ENCODE results near the gene NNT.

The NNT gene

GRCh38 chr5:43750809-43751208, 147.8 kb downstream of the NNT start:
- H3K27me3 ChIP-seq (ENCODE audit: insufficient read depth, insufficient read length): no peaks in the 10 kb centered on the region
- H3K9ac ChIP-seq (ENCODE audit: insufficient read length, low read depth): no peak overlapping the region
- peaks cover 21% of the 10 kb centered on the region; the same call in 1 of the 2 replicates for H3K9me3 ChIP-seq (ENCODE audit: insufficient read depth, low read length)
- no peak overlapping the region for H3K4me3 ChIP-seq (ENCODE audit: insufficient read length, low read depth)
- no peaks in the 10 kb centered on the region for H3K4me1 ChIP-seq (ENCODE audit: insufficient read depth, insufficient read length)
- no peaks in the 10 kb centered on the region for H3K36me3 ChIP-seq (ENCODE audit: insufficient read depth, insufficient read length, low read length)
- no peak for TF ChIP-seq ZNF274 (IDR thresholded peaks at IDR 0.05; ENCODE audit: low read depth, low read length)
- TF ChIP-seq SUZ12 (IDR thresholded peaks at IDR 0.05; ENCODE audit: extremely low read depth, insufficient read depth, insufficient read length): no peak
- no peak for TF ChIP-seq YY1 (IDR thresholded peaks at IDR 0.05; ENCODE audit: insufficient read depth, insufficient read length)
- DNase-seq (ENCODE audit: low read depth, low spot score): no peak

- no peak for DNase-seq (ENCODE audit: low read depth, low spot score)
- H3K27me3 ChIP-seq (ENCODE audit: insufficient read depth, insufficient read length): no peaks in the 10 kb centered on the region
- H3K4me1 ChIP-seq (ENCODE audit: insufficient read depth, insufficient read length): no peaks in the 10 kb centered on the region
- no peak for TF ChIP-seq YY1 (IDR thresholded peaks at IDR 0.05; ENCODE audit: insufficient read depth, insufficient read length)
- TF ChIP-seq ZNF274 (IDR thresholded peaks at IDR 0.05; ENCODE audit: low read depth, low read length): no peak
- TF ChIP-seq SUZ12 (IDR thresholded peaks at IDR 0.05; ENCODE audit: extremely low read depth, insufficient read depth, insufficient read length): no peak
- H3K9me3 ChIP-seq (ENCODE audit: insufficient read depth, low read length): peaks cover 21% of the 10 kb centered on the region; the same call in 1 of the 2 replicates
- H3K36me3 ChIP-seq (ENCODE audit: insufficient read depth, insufficient read length, low read length): no peaks in the 10 kb centered on the region
- no peak overlapping the region for H3K4me3 ChIP-seq (ENCODE audit: insufficient read length, low read depth)
- H3K9ac ChIP-seq (ENCODE audit: insufficient read length, low read depth): no peak overlapping the region
Measured at GRCh38 chr5:43753069-43753468, 150.1 kb downstream of the NNT start.

Data from NT2/D1 (cell line).